Tibial nerve (tissue), 4 donors: ENCODE results near the gene STX8.

Experiments
- EP300 ChIP-seq, 2 donors: sonication (generic); formaldehyde crosslinking; IDR thresholded peaks; one replicate each; pipeline ENCODE4 v1.6.1; 2017; ENCODE audit warnings: antibody characterized with exemption in 2 of 2, mild to moderate bottlenecking in 1 of 2
- POLR2A ChIP-seq, 2 donors: fragments of 450-650 bp; IDR thresholded peaks; one replicate each; pipeline ENCODE4 v1.6.1; 2017; ENCODE audit warnings: antibody characterized with exemption in 2 of 2, mild to moderate bottlenecking in 2 of 2, moderate library complexity in 2 of 2
- TF ChIP-seq, protein P1 (sequence below), 5 experiments: fragments of 200-600 bp in 3 of 5; fragments of 450-650 bp in 2 of 5; sonication (generic) in 3 of 5; IDR thresholded peaks; one replicate each; pipeline ENCODE4 v1.5.1; 2016 to 2019; ENCODE audit warnings: antibody characterized with exemption in 5 of 5, mild to moderate bottlenecking in 3 of 5, moderate library complexity in 2 of 5

GRCh38 chr17:9371019-9371418 lies 204.6 kb downstream of the STX8 start:
- TF ChIP-seq, protein P1, sequence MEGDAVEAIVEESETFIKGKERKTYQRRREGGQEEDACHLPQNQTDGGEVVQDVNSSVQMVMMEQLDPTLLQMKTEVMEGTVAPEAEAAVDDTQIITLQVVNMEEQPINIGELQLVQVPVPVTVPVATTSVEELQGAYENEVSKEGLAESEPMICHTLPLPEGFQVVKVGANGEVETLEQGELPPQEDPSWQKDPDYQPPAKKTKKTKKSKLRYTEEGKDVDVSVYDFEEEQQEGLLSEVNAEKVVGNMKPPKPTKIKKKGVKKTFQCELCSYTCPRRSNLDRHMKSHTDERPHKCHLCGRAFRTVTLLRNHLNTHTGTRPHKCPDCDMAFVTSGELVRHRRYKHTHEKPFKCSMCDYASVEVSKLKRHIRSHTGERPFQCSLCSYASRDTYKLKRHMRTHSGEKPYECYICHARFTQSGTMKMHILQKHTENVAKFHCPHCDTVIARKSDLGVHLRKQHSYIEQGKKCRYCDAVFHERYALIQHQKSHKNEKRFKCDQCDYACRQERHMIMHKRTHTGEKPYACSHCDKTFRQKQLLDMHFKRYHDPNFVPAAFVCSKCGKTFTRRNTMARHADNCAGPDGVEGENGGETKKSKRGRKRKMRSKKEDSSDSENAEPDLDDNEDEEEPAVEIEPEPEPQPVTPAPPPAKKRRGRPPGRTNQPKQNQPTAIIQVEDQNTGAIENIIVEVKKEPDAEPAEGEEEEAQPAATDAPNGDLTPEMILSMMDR (IDR thresholded peaks at IDR 0.05): no peak
- TF ChIP-seq POLR2A (IDR thresholded peaks at IDR 0.05): no peak
- TF ChIP-seq EP300 (IDR thresholded peaks at IDR 0.05): no peak
